GM23338 (cell line): ENCODE data around the gene IGF1R. TPM values are rescaled to one million over a fixed set of nuclear protein-coding genes. Genes with fewer than 3 reads are reported as not detected.

ENCODE experiments used
- ATAC-seq: fragments of 200-7000 bp; cut with Tn5 transposase; 3 replicates; pipeline ENCODE4 v1.9.1; 2020
- DNase-seq: peaks from one replicate; pipeline ENCODE4 v3.0.0-alpha.2; 2015; ENCODE audit warnings: low spot score
- H2AFZ ChIP-seq: fragments of 200-600 bp; sonication (generic); 2 replicates; pipeline ENCODE4 v1.8.0; 2016; ENCODE audit warnings: antibody characterized with exemption, mild to moderate bottlenecking, moderate library complexity
- H3F3A ChIP-seq: fragments of 200-600 bp; sonication (generic); replicated peaks from 2 replicates; pipeline ENCODE4 v1.8.0; 2017; ENCODE audit warnings: antibody characterized with exemption, mixed run types, low read depth
- H3K27ac ChIP-seq: fragments of 200-600 bp; sonication (generic); 2 replicates; pipeline ENCODE4 v1.6.1; 2016; ENCODE audit warnings: low read depth
- H3K27me3 ChIP-seq: fragments of 200-600 bp; sonication (generic); 2 replicates; pipeline ENCODE4 v1.8.0; 2016; ENCODE audit warnings: mild to moderate bottlenecking, mixed run types, moderate library complexity; ENCODE audit not compliant: insufficient read depth
- H3K36me3 ChIP-seq: fragments of 200-600 bp; sonication (generic); 2 replicates; pipeline ENCODE4 v1.8.0; 2016; ENCODE audit warnings: mild to moderate bottlenecking; ENCODE audit not compliant: insufficient read depth
- H3K4me1 ChIP-seq: fragments of 200-600 bp; sonication (generic); 2 replicates; pipeline ENCODE4 v1.8.0; 2016; ENCODE audit warnings: mild to moderate bottlenecking, moderate library complexity; ENCODE audit not compliant: insufficient read depth
- H3K4me2 ChIP-seq: fragments of 200-600 bp; sonication (generic); 2 replicates; pipeline ENCODE4 v1.7.1; 2017; ENCODE audit warnings: mixed run types
- H3K4me3 ChIP-seq: fragments of 200-600 bp; sonication (generic); 2 replicates; pipeline ENCODE4 v1.6.1; 2016; ENCODE audit warnings: mixed run types
- H3K79me2 ChIP-seq: fragments of 200-600 bp; sonication (generic); replicated peaks from 2 replicates; pipeline ENCODE4 v1.8.0; 2017; ENCODE audit warnings: mild to moderate bottlenecking; ENCODE audit not compliant: insufficient read depth
- H3K9me2 ChIP-seq: fragments of 200-600 bp; sonication (generic); 2 replicates; pipeline ENCODE4 v1.8.0; 2017; ENCODE audit not compliant: insufficient read depth
- H4K20me1 ChIP-seq: fragments of 200-600 bp; sonication (generic); replicated peaks from 2 replicates; pipeline ENCODE4 v1.8.0; 2017; ENCODE audit warnings: mild to moderate bottlenecking; ENCODE audit not compliant: insufficient read depth
- H3K27ac Mint-ChIP-seq: 2 replicates; pipeline ENCODE4 v1.8.0; 2020; ENCODE audit warnings: inconsistent platforms, mild to moderate bottlenecking, moderate library complexity, mixed read lengths
- H3K27me3 Mint-ChIP-seq: 3 replicates; pipeline ENCODE4 v1.8.0; 2022; ENCODE audit warnings: low read depth, mild to moderate bottlenecking, moderate library complexity, mixed read lengths, inconsistent platforms; ENCODE audit not compliant: insufficient read depth, poor library complexity
- H3K36me3 Mint-ChIP-seq: 3 replicates; pipeline ENCODE4 v1.8.0; 2021; ENCODE audit warnings: low read depth, mild to moderate bottlenecking, inconsistent platforms, moderate library complexity, mixed read lengths
- H3K4me1 Mint-ChIP-seq: 3 replicates; pipeline ENCODE4 v1.8.0; 2020; ENCODE audit warnings: mild to moderate bottlenecking, inconsistent platforms, mixed read lengths
- H3K4me3 Mint-ChIP-seq: 3 replicates; pipeline ENCODE4 v1.8.0; 2021; ENCODE audit warnings: moderate library complexity, mild to moderate bottlenecking, inconsistent platforms, mixed read lengths
- H3K9me3 Mint-ChIP-seq: 3 replicates; pipeline ENCODE4 v1.8.0; 2020; ENCODE audit warnings: moderate library complexity, mild to moderate bottlenecking, inconsistent platforms, mixed read lengths
- CREB1 ChIP-seq: fragments of 250-450 bp; sonication (Bioruptor Pico); IDR thresholded peaks from 2 replicates; pipeline ENCODE4 v1.5.0; 2020; ENCODE audit warnings: low read depth, mild to moderate bottlenecking, moderate library complexity
- CTCF ChIP-seq, 2 experiments: fragments of 200-600 bp in 1 of 2; sonication (generic) in 1 of 2; conservative IDR thresholded peaks; 2 replicates each; pipeline versions ENCODE4 v1.5.1 to v1.6.1; 2016 to 2017; ENCODE audit warnings: antibody characterized with exemption in 2 of 2, low read depth in 2 of 2, mild to moderate bottlenecking in 2 of 2, moderate library complexity in 1 of 2
- ETS1 ChIP-seq: IDR thresholded peaks from 2 replicates; pipeline ENCODE4 v1.6.1; 2016; ENCODE audit warnings: antibody characterized with exemption
- EZH2 ChIP-seq: fragments of 200-600 bp; sonication (generic); IDR thresholded peaks from one replicate; pipeline ENCODE4 v1.8.0; 2017; ENCODE audit warnings: antibody characterized with exemption, mild to moderate bottlenecking, low read depth; ENCODE audit not compliant: unreplicated experiment
- JUNB ChIP-seq: IDR thresholded peaks from one replicate; pipeline ENCODE4 v1.6.1; 2016; ENCODE audit warnings: antibody characterized with exemption; ENCODE audit not compliant: unreplicated experiment
- REST ChIP-seq: IDR thresholded peaks from one replicate; pipeline ENCODE4 v1.6.1; 2018; ENCODE audit warnings: antibody characterized with exemption; ENCODE audit not compliant: unreplicated experiment
- ZNF114 ChIP-seq: fragments of 250-450 bp; sonication (Bioruptor Pico); IDR thresholded peaks from 2 replicates; pipeline ENCODE4 v1.5.0; 2020; ENCODE audit warnings: mild to moderate bottlenecking, moderate library complexity
- ZNF462 ChIP-seq: fragments of 250-450 bp; sonication (Bioruptor Pico); IDR thresholded peaks from 2 replicates; pipeline ENCODE4 v1.5.0; 2020; ENCODE audit warnings: mild to moderate bottlenecking, moderate library complexity
- polyA plus RNA-seq: library from polyadenylated mRNA; unstranded; fragments of >200 nt; fragmentation: Nextera tagmentation; extraction: Ambion mirVana; gene quantifications from 2 replicates; pipeline ENCODE4 v1.2.1, GENCODE V29; 2016
- total RNA-seq: library from RNA; depleted of rRNA; stranded (reverse); fragments of >200 nt; shearing (Covaris generic); gene quantifications from 2 replicates; pipeline ENCODE4 v1.2.3, GENCODE V29; 2014

The IGF1R gene
- total and polyA plus RNA-seq, 2 experiments from 2014 or later, result 20.4 to 92.2 TPM

- Histone ChIP-seq H3K27me3 (no peaks in the 10 kb centered on the region), H3K79me2 (peaks cover 100% of the 10 kb centered on the region), H3K36me3 (no peaks in the 10 kb centered on the region), H4K20me1 (peaks cover 79% of the 10 kb centered on the region), H3K4me2 (0 out of 2 replicates have a peak overlapping the region, but pooled peaks have one; percentile 12), H3K9me2 (no peaks in the 10 kb centered on the region), H3F3A (peaks cover 7% of the 10 kb centered on the region; the same call in 1 of the 2 replicates), H3K4me1 (peaks cover 91% of the 10 kb centered on the region), H3K4me3 (no peak overlapping the region), H3K27ac (no peak overlapping the region), H2AFZ (no peak overlapping the region)
- ATAC-seq (no peak), DNase-seq (no peak)
- Mint-ChIP-seq H3K9me3 (peaks cover 8% of the 10 kb centered on the region), H3K4me1 (peaks cover 78% of the 10 kb centered on the region), H3K27ac (0 out of 2 replicates have a peak overlapping the region, but pooled peaks have one; percentile 2), H3K27me3 (peaks cover 18% of the 10 kb centered on the region), H3K4me3 (no peak overlapping the region), H3K36me3 (peaks cover 19% of the 10 kb centered on the region)
- no peak for TF ChIP-seq EZH2
- TF ChIP-seq CREB1, result no peak
- TF ChIP-seq ZNF462 (CRISPR knock-in tag), result no peak
- TF ChIP-seq JUNB, result no peak
- TF ChIP-seq ETS1, result no peak
- TF ChIP-seq REST, result no peak
- TF ChIP-seq CTCF (conservative IDR thresholded peaks at IDR 0.05; ENCODE audit: low read depth in 2 of 2), result no peak
- TF ChIP-seq ZNF114 (CRISPR knock-in tag), result no peak
Measured at GRCh38 chr15:98714922-98715321, 66.6 kb downstream of the IGF1R start.
